ENCODE data around the gene ADAMTS19. TPM values are rescaled to one million over a fixed set of nuclear protein-coding genes. Genes with fewer than 3 reads are reported as not detected.
"Not testable (repeated sequence)": the region's sequence is repeated elsewhere in the genome, so short reads cannot be mapped to it uniquely, and the experiment has no call there.

The ADAMTS19 gene
- total RNA-seq, 4 donors from 2014 or later, result 0.76 TPM; not detected in 3

DNA sequence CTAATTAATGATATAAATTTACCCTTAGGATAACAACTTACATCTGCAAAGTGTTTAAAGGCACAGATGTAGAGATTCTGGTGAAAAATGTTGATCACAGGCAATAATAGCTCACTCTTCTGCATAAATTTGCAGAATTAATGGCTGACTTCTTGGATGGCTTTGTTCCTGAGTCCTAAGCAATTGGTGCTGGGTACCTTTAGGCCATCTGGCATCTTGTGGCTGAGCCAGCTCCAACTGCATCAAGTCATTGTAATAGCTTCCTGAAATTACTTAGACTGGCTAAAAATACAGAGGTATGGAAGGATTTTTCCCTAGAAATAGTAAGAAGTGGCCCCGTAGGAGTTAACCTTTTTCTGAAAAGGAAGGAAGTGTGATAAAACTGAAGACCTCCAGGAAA lies 169.5 kb downstream of the ADAMTS19 start:
- DNase-seq, result no peak
- H3K9me3 ChIP-seq, result no peaks in the 10 kb centered on the region
- 26 to 35% methylated on average over 1 of the region's 1 CpG for WGBS, 2 donors
- no peak overlapping the region for H3K27ac ChIP-seq
- no peaks in the 10 kb centered on the region for H3K27me3 ChIP-seq
- intact Hi-C loops (cut with DNase I), result no loop called here
- no peak for TF ChIP-seq POLR2A (IDR thresholded peaks at IDR 0.05)
- TF ChIP-seq, protein P1, sequence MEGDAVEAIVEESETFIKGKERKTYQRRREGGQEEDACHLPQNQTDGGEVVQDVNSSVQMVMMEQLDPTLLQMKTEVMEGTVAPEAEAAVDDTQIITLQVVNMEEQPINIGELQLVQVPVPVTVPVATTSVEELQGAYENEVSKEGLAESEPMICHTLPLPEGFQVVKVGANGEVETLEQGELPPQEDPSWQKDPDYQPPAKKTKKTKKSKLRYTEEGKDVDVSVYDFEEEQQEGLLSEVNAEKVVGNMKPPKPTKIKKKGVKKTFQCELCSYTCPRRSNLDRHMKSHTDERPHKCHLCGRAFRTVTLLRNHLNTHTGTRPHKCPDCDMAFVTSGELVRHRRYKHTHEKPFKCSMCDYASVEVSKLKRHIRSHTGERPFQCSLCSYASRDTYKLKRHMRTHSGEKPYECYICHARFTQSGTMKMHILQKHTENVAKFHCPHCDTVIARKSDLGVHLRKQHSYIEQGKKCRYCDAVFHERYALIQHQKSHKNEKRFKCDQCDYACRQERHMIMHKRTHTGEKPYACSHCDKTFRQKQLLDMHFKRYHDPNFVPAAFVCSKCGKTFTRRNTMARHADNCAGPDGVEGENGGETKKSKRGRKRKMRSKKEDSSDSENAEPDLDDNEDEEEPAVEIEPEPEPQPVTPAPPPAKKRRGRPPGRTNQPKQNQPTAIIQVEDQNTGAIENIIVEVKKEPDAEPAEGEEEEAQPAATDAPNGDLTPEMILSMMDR (IDR thresholded peaks at IDR 0.05), result no peak
- no peak overlapping the region for H3K4me3 ChIP-seq
- no peaks in the 10 kb centered on the region for H3K36me3 ChIP-seq
- H3K4me1 ChIP-seq, result no peaks in the 10 kb centered on the region

DNA sequence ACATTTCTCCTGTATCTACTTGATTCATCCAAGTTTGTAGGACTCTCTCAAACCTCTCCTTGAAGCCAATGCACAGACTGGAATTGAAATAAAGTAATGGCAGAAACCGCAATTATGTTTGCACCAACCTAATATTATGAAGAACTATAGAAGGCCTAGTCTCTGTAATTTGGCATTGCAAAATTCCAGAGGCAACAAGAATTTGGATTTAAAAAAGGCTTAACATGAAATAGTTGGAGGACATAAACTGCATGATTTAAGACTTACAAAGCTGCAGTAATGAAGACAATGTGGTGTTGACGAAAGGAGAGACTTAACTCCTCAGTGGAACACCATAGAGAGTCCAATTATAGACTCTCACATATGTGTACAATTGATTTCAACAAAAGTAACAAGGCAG lies 170.0 kb downstream of the ADAMTS19 start:
- DNase-seq, result no peak
- H3K4me1 ChIP-seq, result no peaks in the 10 kb centered on the region
- no peaks in the 10 kb centered on the region for H3K36me3 ChIP-seq
- no peaks in the 10 kb centered on the region for H3K27me3 ChIP-seq
- WGBS, 2 donors, result 63 to 74% methylated on average over 2 of the region's 2 CpGs
- H3K9me3 ChIP-seq, result no peaks in the 10 kb centered on the region
- no peak for TF ChIP-seq POLR2A (IDR thresholded peaks at IDR 0.05)
- TF ChIP-seq, protein P1 (IDR thresholded peaks at IDR 0.05), result no peak
- H3K4me3 ChIP-seq, result no peak overlapping the region
- intact Hi-C loops (cut with DNase I), result no loop called here
- no peak overlapping the region for H3K27ac ChIP-seq

DNA sequence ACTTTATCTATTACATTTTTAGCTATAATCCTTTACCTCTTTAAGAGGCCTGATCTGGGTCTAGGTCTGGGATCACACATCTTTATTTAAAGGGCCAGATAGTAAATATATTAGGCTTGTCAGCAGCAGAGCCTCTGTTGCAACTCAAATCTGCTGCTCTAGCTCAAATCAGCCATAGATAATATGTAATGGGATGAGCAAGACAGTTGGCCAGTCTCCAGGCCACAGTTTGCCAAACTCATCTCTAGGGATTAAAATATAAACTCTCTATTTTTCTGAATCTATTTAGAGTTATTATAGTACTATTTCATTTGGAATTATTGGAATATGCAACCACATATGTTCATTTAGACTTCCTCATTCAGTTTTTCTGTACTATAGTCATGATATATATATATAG lies 171.9 kb downstream of the ADAMTS19 start:
- Histone ChIP-seq H3K36me3 (no peaks in the 10 kb centered on the region), H3K9me3 (no peaks in the 10 kb centered on the region), H3K4me1 (no peaks in the 10 kb centered on the region), H3K27me3 (no peaks in the 10 kb centered on the region), H3K27ac (no peak overlapping the region), H3K4me3 (no peak overlapping the region)
- TF ChIP-seq POLR2A (IDR thresholded peaks at IDR 0.05), result no peak
- TF ChIP-seq, protein P1 (IDR thresholded peaks at IDR 0.05), result no peak
- no peak for DNase-seq
- intact Hi-C loops (cut with DNase I), result no loop called here

DNA sequence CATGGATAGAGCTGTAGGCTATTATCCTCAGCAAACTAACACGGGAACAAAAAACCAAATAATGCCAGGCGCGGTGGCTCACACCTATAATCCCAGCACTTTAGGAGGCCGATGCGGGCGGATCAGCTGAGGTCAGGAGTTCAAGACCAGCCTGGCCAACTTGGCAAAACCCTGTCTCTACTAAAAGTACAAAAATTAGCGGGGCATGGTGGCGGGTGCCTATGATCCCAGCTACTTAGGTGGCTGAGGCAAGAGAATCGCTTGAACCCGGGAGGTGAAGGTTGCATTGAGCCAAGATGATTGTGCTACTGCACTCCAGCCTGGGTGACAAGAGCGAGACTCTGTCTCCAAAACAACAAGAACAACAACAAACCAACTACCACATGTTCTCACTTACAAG lies 177.4 kb downstream of the ADAMTS19 start:
- H3K9me3 ChIP-seq; H3K27me3 ChIP-seq; intact Hi-C loops (cut with DNase I); H3K27ac ChIP-seq; H3K4me3 ChIP-seq; DNase-seq; H3K36me3 ChIP-seq; H3K4me1 ChIP-seq: not testable (repeated sequence)
- 83 to 86% methylated on average over 7 to 10 of the region's 11 CpGs for WGBS, 2 donors

DNA sequence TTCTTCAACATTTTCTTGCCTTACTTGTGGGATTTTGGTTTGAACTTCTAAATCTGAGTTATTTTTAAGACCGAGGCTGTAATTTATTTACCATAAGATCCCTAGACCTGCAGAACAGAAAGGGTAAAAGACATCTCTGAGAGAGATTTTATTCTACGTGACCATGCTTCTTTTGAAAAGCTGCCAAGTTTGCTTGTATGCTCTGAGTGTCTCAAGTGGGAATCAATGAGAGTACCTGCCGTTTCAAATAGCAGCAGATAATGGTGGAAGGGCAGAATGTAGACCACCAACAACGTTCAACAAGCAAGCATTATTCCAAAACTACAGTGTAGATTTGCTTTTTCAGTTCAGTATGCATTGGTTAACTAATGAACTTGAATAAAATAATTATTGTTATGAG lies 179.2 kb downstream of the ADAMTS19 start:
- H3K27ac ChIP-seq, result no peak overlapping the region
- H3K4me1 ChIP-seq, result no peaks in the 10 kb centered on the region
- intact Hi-C loops (cut with DNase I), result no loop called here

More for the DNA sequence above, 179.2 kb downstream of the ADAMTS19 start:
- DNase-seq, result no peak
- TF ChIP-seq, protein P1 (IDR thresholded peaks at IDR 0.05), result no peak
- no peak for TF ChIP-seq POLR2A (IDR thresholded peaks at IDR 0.05)
- H3K9me3 ChIP-seq, result no peaks in the 10 kb centered on the region
- H3K4me3 ChIP-seq, result no peak overlapping the region
- no peaks in the 10 kb centered on the region for H3K36me3 ChIP-seq
- 26 to 49% methylated on average over 4 of the region's 4 CpGs for WGBS, 2 donors
- H3K27me3 ChIP-seq, result no peaks in the 10 kb centered on the region
